WI38 (cell line): ENCODE results near the gene CTBP2.

Source experiments
- H3K4me3 ChIP-seq: 2 replicates; pipeline ENCODE4 v1.5.1; 2011; ENCODE audit warnings: low read depth, mild to moderate bottlenecking, control low read depth, low read length
- CTCF ChIP-seq: IDR thresholded peaks from 2 replicates; pipeline ENCODE4 v1.5.1; 2012; ENCODE audit warnings: low read depth, mild to moderate bottlenecking, control low read depth, low read length

Gene CTBP2

GRCh38 chr10:124953421-124953820 lies 206.9 kb downstream of the CTBP2 start:
- TF ChIP-seq CTCF, result no peak
- H3K4me3 ChIP-seq, result no peak overlapping the region

GRCh38 chr10:124952123-124952522 lies 208.2 kb downstream of the CTBP2 start:
- H3K4me3 ChIP-seq, result no peak overlapping the region
- TF ChIP-seq CTCF, result no peak

- no peak for TF ChIP-seq CTCF
- no peak overlapping the region for H3K4me3 ChIP-seq
Measured at GRCh38 chr10:124949543-124949942, 210.8 kb downstream of the CTBP2 start.

GRCh38 chr10:124946945-124947344 lies 213.4 kb downstream of the CTBP2 start:
- TF ChIP-seq CTCF, result no peak
- no peak overlapping the region for H3K4me3 ChIP-seq

GRCh38 chr10:124944982-124945381 lies 215.4 kb downstream of the CTBP2 start:
- TF ChIP-seq CTCF, result no peak
- no peak overlapping the region for H3K4me3 ChIP-seq

- H3K4me3 ChIP-seq, result peak overlapping the region; percentile 10; the same call in 1 of the 2 replicates
- TF ChIP-seq CTCF, result no peak
Measured at GRCh38 chr10:124943301-124944092, 216.9 kb downstream of the CTBP2 start.

GRCh38 chr10:124942317-124943169 lies 217.8 kb downstream of the CTBP2 start:
- peak overlapping the region; percentile 10; the same call in 1 of the 2 replicates for H3K4me3 ChIP-seq
- TF ChIP-seq CTCF, result no peak
